GM12892 (cell line): ENCODE results near the gene SLC8A1.

Experiments used
- POLR2A ChIP-seq: IDR thresholded peaks from 2 replicates; pipeline ENCODE4 v1.6.1; 2011; ENCODE audit warnings: low read depth, low read length, control low read depth
- POLR2AphosphoS5 ChIP-seq: IDR thresholded peaks from 2 replicates; pipeline ENCODE4 v1.6.1; 2011; ENCODE audit warnings: low read depth, low read length, control low read depth

- no peak for TF ChIP-seq POLR2AphosphoS5
- TF ChIP-seq POLR2A, result no peak
Observed at GRCh38 chr2:40450066-40450795, 1.7 kb downstream of the SLC8A1 start.
